K562 (cell line): ENCODE results near the gene SLC25A11. TPM values are rescaled to one million over a fixed set of nuclear protein-coding genes. Genes with fewer than 3 reads are reported as not detected.

ENCODE experiments used
- GATAD2B ChIP-seq: fragments of 450-650 bp; IDR thresholded peaks from 2 replicates; pipeline ENCODE4 v1.6.1; 2017; ENCODE audit warnings: mild to moderate bottlenecking, borderline replicate concordance
- MYC ChIP-seq, 2 experiments: fragments of 250-450 bp in 1 of 2; sonication (Bioruptor Pico) in 1 of 2; IDR thresholded peaks; 2 replicates each; pipeline versions ENCODE4 v1.5.1 to v1.6.1; 2012 to 2021; ENCODE audit warnings: low read depth in 2 of 2, borderline replicate concordance in 1 of 2, improper control_type of control experiment in 1 of 2, low read length in 1 of 2, mild to moderate bottlenecking in 1 of 2, moderate library complexity in 1 of 2
- ZNF707 ChIP-seq: fragments of 250-450 bp; sonication (Bioruptor Pico); conservative IDR thresholded peaks from 2 replicates; pipeline ENCODE4 v1.8.0; 2022; ENCODE audit warnings: inconsistent platforms, mild to moderate bottlenecking, moderate library complexity
- polyA plus RNA-seq, 8 experiments: library from polyadenylated mRNA; depleted of rRNA in 4 of 8; stranded (reverse) in 5 of 8; unstranded in 3 of 8; fragments of >200 nt; fragmentation: Nextera tagmentation in 2 of 8; fragmentation: Illumina TruSeq in 1 of 8; extraction: Ambion mirVana in 2 of 8; extraction: Trizol in 1 of 8; gene quantifications; 2 replicates each; pipeline versions ENCODE4 v1.2.1 to v1.2.3, GENCODE V29; 2011 to 2014; ENCODE audit warnings: inconsistent platforms in 1 of 8, missing spikeins in 1 of 8
- total RNA-seq, 7 experiments: library from RNA; depleted of rRNA in 6 of 7; stranded (reverse); fragments of >200 nt in 6 of 7; fragmentation: Illumina TruSeq in 2 of 7; extraction: Trizol in 2 of 7; gene quantifications; 2 replicates each; pipeline versions ENCODE4 v1.2.1 to v1.2.3, GENCODE V29; 2011 to 2021; ENCODE audit warnings: low replicate concordance in 1 of 7
- TF ChIP-seq, protein P1 (sequence below): fragments of 450-650 bp; IDR thresholded peaks from 2 replicates; pipeline ENCODE4 v1.6.1; 2017; ENCODE audit warnings: antibody characterized with exemption
- TF ChIP-seq, protein P2 (sequence below): fragments of 450-650 bp; IDR thresholded peaks from 2 replicates; pipeline ENCODE4 v1.6.1; 2016; ENCODE audit warnings: mild to moderate bottlenecking, moderate library complexity
- TF ChIP-seq, protein P3 (sequence below): fragments of 450-650 bp; IDR thresholded peaks from 2 replicates; pipeline ENCODE4 v1.6.1; 2017; ENCODE audit warnings: antibody characterized with exemption, mild to moderate bottlenecking

The SLC25A11 gene
- total and polyA plus RNA-seq, 9 of the 15 experiments (the other 6 are each of a cell fraction or from before 2014, with no cell fraction given), result 3.1 to 56.7 (median 32.9) TPM

DNA sequence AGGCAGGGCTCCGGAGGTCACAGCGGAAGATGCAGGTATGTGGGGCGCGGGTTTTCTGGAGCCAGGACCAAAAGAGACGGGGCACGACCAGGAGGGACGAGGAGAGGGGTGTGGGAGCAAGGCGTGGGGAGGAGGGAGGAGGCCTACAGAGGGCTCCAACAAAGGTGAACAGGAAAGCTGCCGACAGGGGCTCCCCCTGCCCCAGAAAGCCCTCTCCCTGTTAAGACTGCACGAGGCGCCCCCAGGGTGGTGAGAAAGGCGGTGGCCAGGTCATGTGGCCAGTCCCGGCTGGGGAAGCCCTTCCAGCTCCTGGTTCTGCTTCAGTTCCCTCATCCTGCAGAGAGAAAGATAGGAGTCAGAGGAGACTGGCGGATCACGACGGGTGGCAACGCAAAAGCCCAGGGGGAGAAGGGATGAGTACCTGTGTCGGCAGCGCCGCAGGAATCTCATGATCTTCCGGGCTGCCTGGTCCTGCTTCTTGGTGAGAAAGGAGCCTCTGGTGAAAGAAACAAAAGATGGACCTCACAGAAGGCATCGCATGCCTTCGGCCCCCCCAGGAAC lies 28.7 kb upstream of the SLC25A11 start (continued):
- TF ChIP-seq, protein P1, sequence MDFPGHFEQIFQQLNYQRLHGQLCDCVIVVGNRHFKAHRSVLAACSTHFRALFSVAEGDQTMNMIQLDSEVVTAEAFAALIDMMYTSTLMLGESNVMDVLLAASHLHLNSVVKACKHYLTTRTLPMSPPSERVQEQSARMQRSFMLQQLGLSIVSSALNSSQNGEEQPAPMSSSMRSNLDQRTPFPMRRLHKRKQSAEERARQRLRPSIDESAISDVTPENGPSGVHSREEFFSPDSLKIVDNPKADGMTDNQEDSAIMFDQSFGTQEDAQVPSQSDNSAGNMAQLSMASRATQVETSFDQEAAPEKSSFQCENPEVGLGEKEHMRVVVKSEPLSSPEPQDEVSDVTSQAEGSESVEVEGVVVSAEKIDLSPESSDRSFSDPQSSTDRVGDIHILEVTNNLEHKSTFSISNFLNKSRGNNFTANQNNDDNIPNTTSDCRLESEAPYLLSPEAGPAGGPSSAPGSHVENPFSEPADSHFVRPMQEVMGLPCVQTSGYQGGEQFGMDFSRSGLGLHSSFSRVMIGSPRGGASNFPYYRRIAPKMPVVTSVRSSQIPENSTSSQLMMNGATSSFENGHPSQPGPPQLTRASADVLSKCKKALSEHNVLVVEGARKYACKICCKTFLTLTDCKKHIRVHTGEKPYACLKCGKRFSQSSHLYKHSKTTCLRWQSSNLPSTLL, result no peak
- TF ChIP-seq ZNF707 (CRISPR knock-in tag) (no peak), GATAD2B (no peak), MYC (IDR thresholded peaks at IDR 0.05; ENCODE audit: low read depth, low read length) (0 out of 2 replicates have a peak, but pooled peaks have one; percentile 22), MYC (CRISPR knock-in tag; IDR thresholded peaks at IDR 0.05; ENCODE audit: borderline replicate concordance, low read depth) (no peak)
- TF ChIP-seq, protein P2, sequence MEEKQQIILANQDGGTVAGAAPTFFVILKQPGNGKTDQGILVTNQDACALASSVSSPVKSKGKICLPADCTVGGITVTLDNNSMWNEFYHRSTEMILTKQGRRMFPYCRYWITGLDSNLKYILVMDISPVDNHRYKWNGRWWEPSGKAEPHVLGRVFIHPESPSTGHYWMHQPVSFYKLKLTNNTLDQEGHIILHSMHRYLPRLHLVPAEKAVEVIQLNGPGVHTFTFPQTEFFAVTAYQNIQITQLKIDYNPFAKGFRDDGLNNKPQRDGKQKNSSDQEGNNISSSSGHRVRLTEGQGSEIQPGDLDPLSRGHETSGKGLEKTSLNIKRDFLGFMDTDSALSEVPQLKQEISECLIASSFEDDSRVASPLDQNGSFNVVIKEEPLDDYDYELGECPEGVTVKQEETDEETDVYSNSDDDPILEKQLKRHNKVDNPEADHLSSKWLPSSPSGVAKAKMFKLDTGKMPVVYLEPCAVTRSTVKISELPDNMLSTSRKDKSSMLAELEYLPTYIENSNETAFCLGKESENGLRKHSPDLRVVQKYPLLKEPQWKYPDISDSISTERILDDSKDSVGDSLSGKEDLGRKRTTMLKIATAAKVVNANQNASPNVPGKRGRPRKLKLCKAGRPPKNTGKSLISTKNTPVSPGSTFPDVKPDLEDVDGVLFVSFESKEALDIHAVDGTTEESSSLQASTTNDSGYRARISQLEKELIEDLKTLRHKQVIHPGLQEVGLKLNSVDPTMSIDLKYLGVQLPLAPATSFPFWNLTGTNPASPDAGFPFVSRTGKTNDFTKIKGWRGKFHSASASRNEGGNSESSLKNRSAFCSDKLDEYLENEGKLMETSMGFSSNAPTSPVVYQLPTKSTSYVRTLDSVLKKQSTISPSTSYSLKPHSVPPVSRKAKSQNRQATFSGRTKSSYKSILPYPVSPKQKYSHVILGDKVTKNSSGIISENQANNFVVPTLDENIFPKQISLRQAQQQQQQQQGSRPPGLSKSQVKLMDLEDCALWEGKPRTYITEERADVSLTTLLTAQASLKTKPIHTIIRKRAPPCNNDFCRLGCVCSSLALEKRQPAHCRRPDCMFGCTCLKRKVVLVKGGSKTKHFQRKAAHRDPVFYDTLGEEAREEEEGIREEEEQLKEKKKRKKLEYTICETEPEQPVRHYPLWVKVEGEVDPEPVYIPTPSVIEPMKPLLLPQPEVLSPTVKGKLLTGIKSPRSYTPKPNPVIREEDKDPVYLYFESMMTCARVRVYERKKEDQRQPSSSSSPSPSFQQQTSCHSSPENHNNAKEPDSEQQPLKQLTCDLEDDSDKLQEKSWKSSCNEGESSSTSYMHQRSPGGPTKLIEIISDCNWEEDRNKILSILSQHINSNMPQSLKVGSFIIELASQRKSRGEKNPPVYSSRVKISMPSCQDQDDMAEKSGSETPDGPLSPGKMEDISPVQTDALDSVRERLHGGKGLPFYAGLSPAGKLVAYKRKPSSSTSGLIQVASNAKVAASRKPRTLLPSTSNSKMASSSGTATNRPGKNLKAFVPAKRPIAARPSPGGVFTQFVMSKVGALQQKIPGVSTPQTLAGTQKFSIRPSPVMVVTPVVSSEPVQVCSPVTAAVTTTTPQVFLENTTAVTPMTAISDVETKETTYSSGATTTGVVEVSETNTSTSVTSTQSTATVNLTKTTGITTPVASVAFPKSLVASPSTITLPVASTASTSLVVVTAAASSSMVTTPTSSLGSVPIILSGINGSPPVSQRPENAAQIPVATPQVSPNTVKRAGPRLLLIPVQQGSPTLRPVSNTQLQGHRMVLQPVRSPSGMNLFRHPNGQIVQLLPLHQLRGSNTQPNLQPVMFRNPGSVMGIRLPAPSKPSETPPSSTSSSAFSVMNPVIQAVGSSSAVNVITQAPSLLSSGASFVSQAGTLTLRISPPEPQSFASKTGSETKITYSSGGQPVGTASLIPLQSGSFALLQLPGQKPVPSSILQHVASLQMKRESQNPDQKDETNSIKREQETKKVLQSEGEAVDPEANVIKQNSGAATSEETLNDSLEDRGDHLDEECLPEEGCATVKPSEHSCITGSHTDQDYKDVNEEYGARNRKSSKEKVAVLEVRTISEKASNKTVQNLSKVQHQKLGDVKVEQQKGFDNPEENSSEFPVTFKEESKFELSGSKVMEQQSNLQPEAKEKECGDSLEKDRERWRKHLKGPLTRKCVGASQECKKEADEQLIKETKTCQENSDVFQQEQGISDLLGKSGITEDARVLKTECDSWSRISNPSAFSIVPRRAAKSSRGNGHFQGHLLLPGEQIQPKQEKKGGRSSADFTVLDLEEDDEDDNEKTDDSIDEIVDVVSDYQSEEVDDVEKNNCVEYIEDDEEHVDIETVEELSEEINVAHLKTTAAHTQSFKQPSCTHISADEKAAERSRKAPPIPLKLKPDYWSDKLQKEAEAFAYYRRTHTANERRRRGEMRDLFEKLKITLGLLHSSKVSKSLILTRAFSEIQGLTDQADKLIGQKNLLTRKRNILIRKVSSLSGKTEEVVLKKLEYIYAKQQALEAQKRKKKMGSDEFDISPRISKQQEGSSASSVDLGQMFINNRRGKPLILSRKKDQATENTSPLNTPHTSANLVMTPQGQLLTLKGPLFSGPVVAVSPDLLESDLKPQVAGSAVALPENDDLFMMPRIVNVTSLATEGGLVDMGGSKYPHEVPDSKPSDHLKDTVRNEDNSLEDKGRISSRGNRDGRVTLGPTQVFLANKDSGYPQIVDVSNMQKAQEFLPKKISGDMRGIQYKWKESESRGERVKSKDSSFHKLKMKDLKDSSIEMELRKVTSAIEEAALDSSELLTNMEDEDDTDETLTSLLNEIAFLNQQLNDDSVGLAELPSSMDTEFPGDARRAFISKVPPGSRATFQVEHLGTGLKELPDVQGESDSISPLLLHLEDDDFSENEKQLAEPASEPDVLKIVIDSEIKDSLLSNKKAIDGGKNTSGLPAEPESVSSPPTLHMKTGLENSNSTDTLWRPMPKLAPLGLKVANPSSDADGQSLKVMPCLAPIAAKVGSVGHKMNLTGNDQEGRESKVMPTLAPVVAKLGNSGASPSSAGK, result no peak
- TF ChIP-seq, protein P3, sequence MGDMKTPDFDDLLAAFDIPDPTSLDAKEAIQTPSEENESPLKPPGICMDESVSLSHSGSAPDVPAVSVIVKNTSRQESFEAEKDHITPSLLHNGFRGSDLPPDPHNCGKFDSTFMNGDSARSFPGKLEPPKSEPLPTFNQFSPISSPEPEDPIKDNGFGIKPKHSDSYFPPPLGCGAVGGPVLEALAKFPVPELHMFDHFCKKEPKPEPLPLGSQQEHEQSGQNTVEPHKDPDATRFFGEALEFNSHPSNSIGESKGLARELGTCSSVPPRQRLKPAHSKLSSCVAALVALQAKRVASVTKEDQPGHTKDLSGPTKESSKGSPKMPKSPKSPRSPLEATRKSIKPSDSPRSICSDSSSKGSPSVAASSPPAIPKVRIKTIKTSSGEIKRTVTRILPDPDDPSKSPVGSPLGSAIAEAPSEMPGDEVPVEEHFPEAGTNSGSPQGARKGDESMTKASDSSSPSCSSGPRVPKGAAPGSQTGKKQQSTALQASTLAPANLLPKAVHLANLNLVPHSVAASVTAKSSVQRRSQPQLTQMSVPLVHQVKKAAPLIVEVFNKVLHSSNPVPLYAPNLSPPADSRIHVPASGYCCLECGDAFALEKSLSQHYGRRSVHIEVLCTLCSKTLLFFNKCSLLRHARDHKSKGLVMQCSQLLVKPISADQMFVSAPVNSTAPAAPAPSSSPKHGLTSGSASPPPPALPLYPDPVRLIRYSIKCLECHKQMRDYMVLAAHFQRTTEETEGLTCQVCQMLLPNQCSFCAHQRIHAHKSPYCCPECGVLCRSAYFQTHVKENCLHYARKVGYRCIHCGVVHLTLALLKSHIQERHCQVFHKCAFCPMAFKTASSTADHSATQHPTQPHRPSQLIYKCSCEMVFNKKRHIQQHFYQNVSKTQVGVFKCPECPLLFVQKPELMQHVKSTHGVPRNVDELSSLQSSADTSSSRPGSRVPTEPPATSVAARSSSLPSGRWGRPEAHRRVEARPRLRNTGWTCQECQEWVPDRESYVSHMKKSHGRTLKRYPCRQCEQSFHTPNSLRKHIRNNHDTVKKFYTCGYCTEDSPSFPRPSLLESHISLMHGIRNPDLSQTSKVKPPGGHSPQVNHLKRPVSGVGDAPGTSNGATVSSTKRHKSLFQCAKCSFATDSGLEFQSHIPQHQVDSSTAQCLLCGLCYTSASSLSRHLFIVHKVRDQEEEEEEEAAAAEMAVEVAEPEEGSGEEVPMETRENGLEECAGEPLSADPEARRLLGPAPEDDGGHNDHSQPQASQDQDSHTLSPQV, result peak; percentile 10; the same call in 1 of the 2 replicates
